RWPE1 (cell line): ENCODE results near the gene LMX1B.

ENCODE experiments used
- CTCF ChIA-PET: fragments of 350-600 bp; sonication (Branson Sonifier 250); formaldehyde crosslinking; extraction: SDS; loops from one replicate; lab custom pipeline; 2021; lab: Yijun Ruan, JAX
- POLR2A ChIA-PET: fragments of 400-600 bp; formaldehyde crosslinking; extraction: SDS; loops from one replicate; lab custom pipeline; 2020; ENCODE audit warnings: antibody characterized with exemption; ENCODE audit not compliant: low non-redundant PET; lab: Yijun Ruan, JAX
- DNase-seq: peaks from one replicate; pipeline ENCODE4 v3.0.0; 2012; ENCODE audit warnings: low spot score
- H3K27ac ChIP-seq: fragments of 450-650 bp; 2 replicates; pipeline ENCODE4 v1.5.1; 2017
- CTCF ChIP-seq: fragments of 450-650 bp; conservative IDR thresholded peaks from 2 replicates; pipeline ENCODE4 v1.5.1; 2017; ENCODE audit warnings: low read depth, mild to moderate bottlenecking

Gene LMX1B

GRCh38 chr9:126628146-126628545 is 14.4 kb downstream of the LMX1B start:
- POLR2A ChIA-PET = no interaction called here
- H3K27ac ChIP-seq = no peak overlapping the region
- no peak for DNase-seq
- CTCF ChIA-PET = interaction anchor here (0.6 to 0.7 kb wide), 2 partner anchors 77 to 883 kb away, joined by 3 to 4 read pairs; no protein-coding TSS in a partner anchor
- no peak for TF ChIP-seq CTCF

GRCh38 chr9:126628969-126629674 is 15.4 kb downstream of the LMX1B start:
- H3K27ac ChIP-seq = no peak overlapping the region
- TF ChIP-seq CTCF = no peak
- ChIA-PET POLR2A (no interaction called here), CTCF (interaction anchor here (0.6 to 1.3 kb wide), 7 partner anchors 18 to 1626 kb away, joined by 3 to 5 read pairs (median 3); no protein-coding TSS in a partner anchor)
- no peak for DNase-seq

- ChIA-PET POLR2A (no interaction called here), CTCF (interaction anchor here (0.9 to 1.0 kb wide), 2 partner anchors 76 to 139 kb away, joined by 3 read pairs; no protein-coding TSS in a partner anchor)
- no peak overlapping the region for H3K27ac ChIP-seq
- no peak for DNase-seq
- no peak for TF ChIP-seq CTCF
These were observed 16.9 kb downstream of the LMX1B start for GRCh38 chr9:126630458-126631237.

- CTCF ChIA-PET = interaction anchor here (0.9 to 1.5 kb wide), 3 partner anchors 20 to 140 kb away, joined by 3 read pairs; no protein-coding TSS in a partner anchor
- POLR2A ChIA-PET = no interaction called here
- no peak overlapping the region for H3K27ac ChIP-seq
- DNase-seq = no peak
- TF ChIP-seq CTCF = no peak
These were observed 17.5 kb downstream of the LMX1B start for GRCh38 chr9:126631254-126631653.

- no peak overlapping the region for H3K27ac ChIP-seq
- DNase-seq = no peak
- no peak for TF ChIP-seq CTCF
- CTCF ChIA-PET = interaction anchor here (1.0 to 1.4 kb wide), 2 partner anchors 21 to 154 kb away, joined by 3 read pairs; partner anchors contain the start of gene LMX1B
- POLR2A ChIA-PET = interaction anchor here (0.5 kb wide), 1 partner anchor 66 kb away, joined by 3 read pairs; no protein-coding TSS in a partner anchor
These were observed 20.3 kb downstream of the LMX1B start for GRCh38 chr9:126633881-126634558.

GRCh38 chr9:126635061-126635460 is 21.3 kb downstream of the LMX1B start:
- no peak overlapping the region for H3K27ac ChIP-seq
- ChIA-PET CTCF (interaction anchor here (0.6 to 1.8 kb wide), 6 partner anchors 22 to 135 kb away, joined by 3 to 9 read pairs (median 3); partner anchors contain the start of gene LMX1B), POLR2A (no interaction called here)
- DNase-seq = no peak
- no peak for TF ChIP-seq CTCF
